Colon (tissue), 2 donors: ENCODE measurements around the gene EML4.

Source experiments
- FAIRE-seq: peaks from 2 replicates; lab custom pipeline; 2012; peaks lifted over from hg19 to GRCh38; lab: Jason Lieb, UNC
- donor health status: control.
- donor health status: control.

EML4 gene

DNA sequence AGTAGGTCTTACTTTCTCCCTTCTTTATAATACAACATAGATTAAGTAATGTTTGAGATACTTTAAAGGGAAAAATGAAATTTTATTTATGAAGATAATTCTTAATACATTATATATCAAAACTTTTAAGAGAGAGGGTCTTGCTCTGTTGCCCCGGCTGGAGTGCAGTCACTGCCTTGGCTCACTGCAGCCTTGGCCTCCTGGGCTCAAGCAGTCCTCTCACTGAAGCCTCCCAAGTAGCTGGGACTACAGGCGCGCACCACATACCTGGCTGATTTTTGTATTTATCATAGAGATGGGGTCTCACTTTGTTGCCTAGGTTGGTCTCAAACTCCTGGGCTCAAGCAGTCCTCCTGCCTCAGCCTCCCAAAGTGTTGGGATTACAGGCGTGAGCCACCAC, 97.1 kb downstream of the EML4 start:
- no peak for FAIRE-seq

- no peak for FAIRE-seq
These were observed 98.4 kb downstream of the EML4 start for GRCh38 chr2:42267530-42267929.

DNA sequence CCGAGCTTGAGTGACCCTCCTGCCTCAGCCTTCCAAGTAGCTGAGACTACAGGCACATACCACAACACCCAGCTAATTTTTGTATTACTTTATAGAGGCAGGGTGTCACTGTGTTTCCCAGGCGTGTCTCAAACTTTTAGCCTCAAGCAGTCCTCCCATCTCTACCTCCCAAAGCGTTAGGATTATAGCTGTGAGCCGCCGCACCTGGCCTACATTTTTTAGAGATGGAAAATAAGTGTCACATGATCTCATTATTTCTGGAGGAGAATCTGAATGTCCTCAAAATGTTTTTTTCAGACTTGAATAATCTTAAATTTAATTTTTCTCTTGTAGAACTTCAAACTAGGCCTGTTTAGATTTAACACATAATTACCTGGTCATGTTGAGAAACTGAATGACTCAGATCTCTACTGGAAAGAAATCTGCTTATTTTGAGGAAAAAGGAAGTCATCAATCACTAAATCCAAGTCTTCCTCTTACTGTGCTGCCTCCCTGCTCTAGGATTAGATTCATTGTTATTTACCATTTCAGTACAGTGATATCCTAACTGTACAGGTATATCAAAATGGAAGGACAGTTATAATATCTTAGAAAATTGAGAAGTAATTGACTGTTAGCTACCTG, 99.5 kb downstream of the EML4 start:
- FAIRE-seq = no peak

DNA sequence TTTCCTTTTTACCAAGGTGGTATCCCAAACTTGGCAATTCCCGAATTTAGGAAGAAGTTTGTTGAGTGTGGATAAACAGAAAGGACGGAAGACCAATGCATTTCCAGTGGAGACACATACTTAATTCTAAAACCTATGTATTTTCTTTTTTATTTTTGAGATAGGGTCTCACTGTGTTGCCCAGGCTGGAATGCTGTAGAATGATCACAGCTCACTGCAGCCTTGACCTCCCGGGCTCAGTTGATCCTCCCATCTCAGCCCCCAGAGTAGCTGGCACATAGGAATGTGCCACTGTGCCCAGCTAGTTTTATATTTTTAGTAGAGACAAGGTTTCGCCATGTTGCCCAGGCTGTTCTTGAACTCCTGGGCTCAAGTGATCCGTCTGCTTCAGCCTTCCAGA, 101.6 kb downstream of the EML4 start:
- no peak for FAIRE-seq

DNA sequence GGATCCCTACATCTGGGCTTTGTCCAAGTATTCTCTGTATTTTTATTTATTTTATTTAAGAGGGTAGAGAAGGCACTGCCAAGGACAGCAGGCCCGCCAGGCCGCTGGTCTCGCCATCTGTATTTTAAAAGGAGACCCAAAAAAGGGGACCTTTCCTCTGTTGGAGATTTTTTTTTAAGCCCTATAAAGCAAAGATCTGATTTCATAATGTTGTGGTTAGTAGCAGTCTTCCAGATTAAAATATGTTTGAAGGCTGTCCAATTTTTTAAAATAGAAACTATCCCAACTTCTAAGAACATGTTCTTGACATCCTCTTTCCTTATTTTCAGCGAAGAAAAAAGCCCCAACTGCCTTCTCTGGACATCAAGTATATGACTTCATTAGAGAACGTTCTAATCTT, 102.1 kb downstream of the EML4 start:
- FAIRE-seq = peak; percentile 62

DNA sequence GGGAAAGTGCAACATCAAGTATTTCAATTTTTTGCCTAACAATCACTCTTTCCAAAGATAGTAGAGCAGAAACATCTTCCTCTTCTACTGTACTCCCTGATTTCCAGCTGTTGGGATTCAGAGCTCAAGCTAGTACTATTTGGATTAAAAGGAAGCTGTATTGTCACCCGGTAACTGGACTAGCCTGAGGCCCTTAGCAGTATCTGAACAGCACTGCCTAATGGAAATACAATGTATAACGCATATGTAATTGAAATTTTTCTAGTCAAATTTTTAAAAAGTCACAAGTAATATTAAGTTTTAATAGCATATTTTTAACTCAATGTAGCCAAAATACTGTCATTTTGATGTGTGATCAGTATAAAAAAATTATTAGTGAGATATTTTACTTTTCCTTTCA, 105.7 kb downstream of the EML4 start:
- no peak for FAIRE-seq

DNA sequence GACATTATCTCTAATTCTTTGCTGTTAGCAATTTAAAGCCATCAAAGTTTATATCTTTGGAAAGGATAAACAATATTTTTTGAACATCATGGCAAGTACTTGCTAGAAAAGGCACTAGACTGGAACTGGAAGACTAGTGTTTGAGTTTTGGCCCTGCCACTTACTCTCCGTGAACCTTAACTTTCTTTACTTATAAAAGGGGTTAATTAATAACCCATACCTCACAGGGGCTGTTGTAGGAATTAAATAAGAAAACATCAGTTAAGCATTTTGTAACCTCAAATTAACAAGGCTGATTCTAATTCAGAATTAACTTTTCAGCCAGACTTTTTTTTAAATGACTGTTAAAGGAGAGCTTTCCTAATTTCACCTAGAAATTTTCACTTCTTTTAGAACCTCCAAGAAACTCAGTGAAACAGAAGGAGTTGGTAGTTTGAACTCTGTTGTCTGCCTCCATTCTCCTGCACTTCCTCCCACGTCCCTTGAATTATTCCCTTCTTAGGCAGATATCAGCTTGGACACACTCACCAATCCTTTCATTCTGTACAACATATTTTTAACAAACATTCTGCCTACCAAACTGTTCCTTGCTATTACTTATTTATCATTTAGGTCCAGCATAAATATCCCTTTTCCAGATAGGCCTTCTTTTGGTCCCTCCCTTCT, 112.4 kb downstream of the EML4 start:
- FAIRE-seq = no peak

DNA sequence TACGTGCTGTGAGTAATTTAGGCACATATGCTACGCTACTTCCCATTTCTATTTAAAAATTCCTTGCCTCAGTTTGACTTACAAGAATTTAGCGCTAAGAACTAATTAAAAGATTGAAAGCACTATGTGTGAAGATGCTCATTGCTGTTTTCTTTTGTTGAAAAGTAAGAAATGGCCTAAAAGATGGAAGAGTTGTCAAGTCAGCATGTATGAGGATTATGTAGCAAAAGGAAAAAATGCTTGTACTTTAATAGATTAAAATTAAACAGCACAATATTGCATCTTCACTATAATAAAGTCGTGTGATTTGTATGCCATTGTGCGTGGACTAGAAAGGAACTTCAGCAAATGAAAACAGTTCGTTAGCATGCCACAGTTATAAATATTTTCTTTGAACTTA, 114.9 kb downstream of the EML4 start:
- no peak for FAIRE-seq

- FAIRE-seq = no peak
These were observed 117.3 kb downstream of the EML4 start for GRCh38 chr2:42286268-42286946.

DNA sequence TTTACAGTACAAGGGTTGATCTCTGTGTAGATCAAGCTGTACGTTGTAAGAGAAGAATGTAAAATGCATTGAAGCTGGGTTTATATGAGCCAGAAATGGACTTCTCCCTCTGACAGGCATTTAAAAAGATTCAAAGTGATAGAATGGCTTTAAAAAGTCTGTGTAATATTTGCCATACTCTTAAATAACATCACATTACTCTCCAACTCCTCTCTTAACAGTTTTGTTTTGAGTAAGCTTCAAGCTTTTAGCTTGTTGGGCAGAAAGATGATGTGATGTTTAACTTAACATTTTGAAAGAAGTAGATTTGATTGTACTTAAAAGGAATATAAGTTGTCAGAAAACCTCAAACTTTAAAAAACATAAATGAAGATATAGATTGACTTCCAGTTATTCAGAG, 119.7 kb downstream of the EML4 start:
- FAIRE-seq = no peak

GRCh38 chr2:42289222-42289621, 120.1 kb downstream of the EML4 start:
- FAIRE-seq = no peak

DNA sequence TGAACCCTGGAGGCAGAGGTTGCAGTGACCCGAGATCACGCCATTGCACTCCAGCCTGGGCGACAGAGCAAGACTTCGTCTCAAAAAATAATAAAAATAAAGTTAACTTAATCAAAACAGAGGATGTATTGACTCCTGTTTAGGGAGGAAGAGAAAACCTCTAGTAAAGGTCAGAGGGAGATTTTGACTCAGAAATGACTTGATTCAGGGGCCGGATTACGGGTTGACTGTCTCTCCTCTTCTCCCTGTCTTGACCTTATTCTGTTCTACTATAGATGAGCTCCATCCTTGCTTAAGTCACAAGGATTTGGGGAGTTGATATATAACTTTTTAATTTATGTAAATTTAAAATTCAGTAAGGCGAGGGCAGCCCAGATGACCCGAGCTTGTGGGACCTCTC, 120.9 kb downstream of the EML4 start:
- no peak for FAIRE-seq

- FAIRE-seq = no peak
These were observed 123.9 kb downstream of the EML4 start for GRCh38 chr2:42293019-42293418.

- no peak for FAIRE-seq
These were observed 127.1 kb downstream of the EML4 start for GRCh38 chr2:42296226-42296625.

DNA sequence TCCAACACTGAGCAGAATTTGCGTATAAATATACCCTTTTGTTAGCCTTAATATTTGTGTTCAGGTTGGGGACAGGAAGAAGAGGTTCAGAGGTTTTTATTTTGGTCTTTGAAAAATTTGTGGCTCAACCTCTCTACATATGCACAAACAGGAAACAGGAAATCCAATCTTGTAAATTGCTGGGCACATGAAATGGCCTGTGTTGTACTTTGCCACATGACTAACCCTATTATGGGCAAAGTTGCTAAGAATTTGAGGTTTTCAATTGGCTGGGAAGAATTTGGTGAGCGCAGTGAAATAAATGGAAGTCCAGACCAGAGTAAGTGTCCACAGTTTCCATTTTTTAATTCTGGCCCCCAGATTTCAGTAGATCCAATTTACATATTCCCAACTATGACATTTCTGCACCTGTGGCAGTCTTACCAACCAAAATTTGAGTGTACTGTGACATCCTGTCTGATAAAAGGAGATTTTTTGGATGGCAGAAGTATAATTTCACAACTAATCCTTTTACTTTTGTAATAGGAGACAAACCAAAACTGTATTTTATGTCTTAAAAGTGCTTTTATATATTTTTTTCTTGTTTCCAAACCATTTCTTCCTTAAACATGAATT, 128.3 kb downstream of the EML4 start:
- FAIRE-seq = no peak

DNA sequence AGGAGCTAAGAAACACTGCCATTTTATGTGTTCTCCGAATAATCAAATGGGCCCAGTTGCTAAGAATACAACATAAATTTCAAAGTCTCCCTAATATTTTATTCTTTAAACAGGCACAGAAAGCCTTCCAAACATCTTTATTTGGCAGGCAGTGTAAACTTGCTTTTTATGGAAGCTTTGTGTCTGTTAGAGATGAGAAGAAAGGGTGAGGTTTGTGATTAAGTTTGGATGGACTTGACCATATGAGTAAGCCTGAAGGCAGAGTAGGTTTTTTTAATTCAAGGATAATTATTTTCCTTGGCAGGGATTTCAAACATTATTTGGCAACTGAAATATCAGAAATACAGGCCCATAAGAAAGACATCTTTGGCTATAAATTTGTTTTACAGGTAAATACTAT, 129.0 kb downstream of the EML4 start:
- no peak for FAIRE-seq

DNA sequence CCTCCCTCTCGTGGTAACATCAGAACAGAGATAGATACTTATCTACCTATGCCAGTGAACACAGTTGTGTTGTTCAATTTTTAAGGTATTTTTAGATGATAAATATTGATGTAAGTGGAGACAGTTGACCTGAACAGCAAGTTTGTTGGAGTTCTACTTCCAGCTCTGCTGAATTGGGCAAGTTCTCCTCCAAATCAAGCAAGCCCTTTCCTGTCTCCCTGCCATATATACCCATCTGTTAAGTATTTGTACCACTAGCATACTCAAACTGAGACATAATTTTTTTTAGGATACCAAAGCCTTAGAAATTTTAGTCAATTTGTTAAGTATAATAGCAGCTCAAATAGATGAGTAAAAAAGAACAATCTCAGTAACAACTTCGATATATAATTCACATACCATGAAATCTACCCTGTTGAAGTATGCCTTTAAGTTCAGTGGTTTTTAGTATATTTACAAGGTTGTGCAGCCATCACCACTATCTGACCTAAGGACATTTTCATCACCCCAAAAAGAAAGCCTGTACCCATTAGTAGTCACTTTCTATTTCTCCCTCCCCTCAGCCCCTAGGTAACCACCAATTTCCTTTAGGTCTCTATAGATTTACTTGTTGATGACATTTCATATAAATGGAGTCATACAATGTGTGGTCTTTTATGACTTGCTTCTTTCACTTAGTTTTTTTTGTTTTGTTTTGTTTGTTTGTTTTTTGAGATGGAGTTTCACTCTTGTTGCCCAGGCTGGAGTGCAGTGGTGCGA, 130.0 kb downstream of the EML4 start:
- no peak for FAIRE-seq

- no peak for FAIRE-seq
These were observed 131.4 kb downstream of the EML4 start for GRCh38 chr2:42300527-42300926.

DNA sequence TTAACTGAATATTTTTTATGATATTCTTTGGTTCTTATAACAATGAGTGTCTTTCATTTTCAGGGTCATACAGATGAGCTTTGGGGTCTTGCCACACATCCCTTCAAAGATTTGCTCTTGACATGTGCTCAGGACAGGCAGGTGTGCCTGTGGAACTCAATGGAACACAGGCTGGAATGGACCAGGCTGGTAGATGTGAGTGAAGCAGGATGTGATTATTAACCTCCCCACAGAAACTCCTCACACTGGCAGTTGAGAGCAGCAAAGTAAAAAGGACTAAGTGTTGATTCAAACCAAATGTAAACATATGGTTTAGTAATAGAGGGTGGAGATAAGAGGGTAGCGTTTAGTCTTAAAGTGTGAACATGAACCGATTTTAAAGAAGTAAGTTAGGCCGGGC, 134.1 kb downstream of the EML4 start:
- FAIRE-seq = no peak

- FAIRE-seq = no peak
These were observed 135.0 kb downstream of the EML4 start for GRCh38 chr2:42304059-42304713.

DNA sequence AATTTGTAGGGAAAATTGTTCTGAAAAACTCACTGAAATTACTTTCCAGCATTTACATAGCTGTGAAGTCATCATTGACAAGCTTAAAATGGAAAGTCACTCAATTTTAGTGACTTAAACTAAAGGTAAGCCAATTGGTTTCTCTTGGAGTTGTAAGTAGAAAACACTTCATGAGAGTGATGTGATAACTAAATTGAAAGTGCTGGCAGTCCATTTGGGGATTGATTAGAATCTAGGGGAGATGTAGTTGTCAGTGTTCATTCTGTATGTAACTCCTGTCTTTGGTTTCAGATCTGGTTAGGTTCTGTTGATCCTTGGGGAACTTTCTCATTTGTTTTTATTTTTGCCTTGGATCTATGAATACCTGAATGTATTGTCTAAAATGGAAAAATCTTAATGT, 138.0 kb downstream of the EML4 start:
- FAIRE-seq = no peak

DNA sequence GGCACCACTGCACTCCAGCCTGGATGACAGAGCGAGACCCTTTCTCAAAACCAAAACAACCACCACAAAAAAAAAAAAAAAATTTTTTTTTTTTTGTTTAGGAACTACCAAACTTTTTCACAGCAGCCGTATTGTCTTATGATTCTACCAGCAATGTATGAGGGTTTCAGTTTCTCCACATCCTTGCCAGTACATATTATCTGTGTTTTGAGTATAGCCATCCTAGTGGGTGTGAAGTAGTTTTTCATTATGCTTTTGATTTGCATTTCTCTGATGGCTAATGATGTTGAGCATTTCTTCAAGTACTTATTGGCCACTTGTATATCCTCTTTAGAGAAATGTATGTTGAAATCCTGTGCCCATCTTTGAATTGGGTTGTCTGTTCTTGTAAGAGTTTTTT, 140.2 kb downstream of the EML4 start:
- FAIRE-seq = no peak
